HG02571 (cell line): Measurements from ENCODE around the gene BICD2.

Experiments used
- ATAC-seq: cut with Tn5 transposase; IDR thresholded peaks from one replicate; pipeline ENCODE4 v1.9.1; 2021; ENCODE audit warnings: mild to moderate bottlenecking, moderate library complexity; ENCODE audit not compliant: unreplicated experiment

The BICD2 gene

GRCh38 chr9:92749071-92749933 lies 15.3 kb downstream of the BICD2 start:
- ATAC-seq = no peak

GRCh38 chr9:92748233-92748497 lies 16.5 kb downstream of the BICD2 start:
- ATAC-seq = no peak

GRCh38 chr9:92747459-92748232 lies 17.0 kb downstream of the BICD2 start:
- ATAC-seq = no peak

GRCh38 chr9:92746567-92747458 lies 17.8 kb downstream of the BICD2 start:
- no peak for ATAC-seq

GRCh38 chr9:92745881-92746280 lies 18.8 kb downstream of the BICD2 start:
- ATAC-seq = no peak

- no peak for ATAC-seq
These were observed 19.3 kb downstream of the BICD2 start for GRCh38 chr9:92745331-92745730.

GRCh38 chr9:92740969-92741368 lies 23.7 kb downstream of the BICD2 start:
- no peak for ATAC-seq

GRCh38 chr9:92740446-92740961 lies 24.1 kb downstream of the BICD2 start:
- ATAC-seq = no peak

- no peak for ATAC-seq
These were observed 24.6 kb downstream of the BICD2 start for GRCh38 chr9:92740009-92740408.

- no peak for ATAC-seq
These were observed 25.2 kb downstream of the BICD2 start for GRCh38 chr9:92739346-92739970.

- no peak for ATAC-seq
These were observed 26.0 kb downstream of the BICD2 start for GRCh38 chr9:92738661-92739081.

GRCh38 chr9:92737611-92738299 lies 26.9 kb downstream of the BICD2 start:
- ATAC-seq = no peak

- ATAC-seq = no peak
These were observed 27.4 kb downstream of the BICD2 start for GRCh38 chr9:92737216-92737606.

GRCh38 chr9:92736563-92737215 lies 27.9 kb downstream of the BICD2 start:
- ATAC-seq = no peak

GRCh38 chr9:92735636-92736562 lies 28.7 kb downstream of the BICD2 start:
- no peak for ATAC-seq

- ATAC-seq = no peak
These were observed 29.6 kb downstream of the BICD2 start for GRCh38 chr9:92734931-92735635.

- no peak for ATAC-seq
These were observed 33.7 kb downstream of the BICD2 start for GRCh38 chr9:92730897-92731296.

- ATAC-seq = no peak
These were observed 34.9 kb downstream of the BICD2 start for GRCh38 chr9:92729735-92730155.
